WERI-Rb-1 (cell line): ENCODE results near the gene DPYSL4.

Source experiments
- DNase-seq: peaks from one replicate; pipeline ENCODE4 v3.0.0-alpha.2; 2020
- H3K27ac ChIP-seq: fragments of 250-450 bp; sonication (Bioruptor Pico); 2 replicates; pipeline ENCODE4 v1.5.1; 2020; ENCODE audit warnings: mild to moderate bottlenecking, moderate library complexity
- H3K27me3 ChIP-seq: fragments of 250-450 bp; sonication (Bioruptor Pico); 2 replicates; pipeline ENCODE4 v1.5.1; 2021; ENCODE audit warnings: mild to moderate bottlenecking, low read depth, moderate library complexity; ENCODE audit not compliant: insufficient read depth, severe bottlenecking
- H3K36me3 ChIP-seq: fragments of 250-450 bp; sonication (Bioruptor Pico); 2 replicates; pipeline ENCODE4 v1.5.1; 2020; ENCODE audit warnings: mild to moderate bottlenecking, moderate library complexity
- H3K4me3 ChIP-seq: 2 replicates; pipeline ENCODE4 v1.5.1; 2011; ENCODE audit warnings: low read depth, mild to moderate bottlenecking, control low read depth, low read length
- H3K9me3 ChIP-seq: fragments of 250-450 bp; sonication (Bioruptor Pico); 2 replicates; pipeline ENCODE4 v1.5.1; 2021; ENCODE audit warnings: mild to moderate bottlenecking, moderate library complexity; ENCODE audit not compliant: severe bottlenecking
- TF ChIP-seq, protein P1 (sequence below): IDR thresholded peaks from 2 replicates; pipeline ENCODE4 v1.5.1; 2011; ENCODE audit warnings: low read depth, mild to moderate bottlenecking, control low read depth, inconsistent platforms, low read length

The DPYSL4 gene

DNA sequence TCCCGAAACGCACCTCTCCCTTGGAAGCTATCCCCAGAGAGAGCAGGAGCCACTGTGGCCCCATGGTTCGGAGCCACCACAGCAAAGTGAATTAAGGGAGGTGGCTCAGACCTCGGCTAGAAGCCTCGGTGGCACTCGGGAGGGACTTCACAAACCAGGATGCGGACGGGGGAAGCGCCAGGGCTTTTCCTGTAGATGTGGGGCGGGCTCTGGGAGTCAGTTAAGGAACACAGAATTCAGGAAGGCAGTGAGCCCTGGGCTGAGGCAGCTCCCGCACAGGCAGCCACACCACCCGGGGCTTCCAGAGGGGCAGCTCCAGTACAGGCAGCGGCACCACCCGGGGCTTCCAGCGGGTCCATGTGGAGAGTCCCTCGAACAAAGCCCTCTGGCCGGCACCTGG is 42.7 kb upstream of the DPYSL4 start:
- Histone ChIP-seq H3K27me3 (no peaks in the 10 kb centered on the region), H3K27ac (no peak overlapping the region), H3K9me3 (no peaks in the 10 kb centered on the region), H3K4me3 (no peak overlapping the region), H3K36me3 (no peaks in the 10 kb centered on the region)
- DNase-seq = no peak
- TF ChIP-seq, protein P1, sequence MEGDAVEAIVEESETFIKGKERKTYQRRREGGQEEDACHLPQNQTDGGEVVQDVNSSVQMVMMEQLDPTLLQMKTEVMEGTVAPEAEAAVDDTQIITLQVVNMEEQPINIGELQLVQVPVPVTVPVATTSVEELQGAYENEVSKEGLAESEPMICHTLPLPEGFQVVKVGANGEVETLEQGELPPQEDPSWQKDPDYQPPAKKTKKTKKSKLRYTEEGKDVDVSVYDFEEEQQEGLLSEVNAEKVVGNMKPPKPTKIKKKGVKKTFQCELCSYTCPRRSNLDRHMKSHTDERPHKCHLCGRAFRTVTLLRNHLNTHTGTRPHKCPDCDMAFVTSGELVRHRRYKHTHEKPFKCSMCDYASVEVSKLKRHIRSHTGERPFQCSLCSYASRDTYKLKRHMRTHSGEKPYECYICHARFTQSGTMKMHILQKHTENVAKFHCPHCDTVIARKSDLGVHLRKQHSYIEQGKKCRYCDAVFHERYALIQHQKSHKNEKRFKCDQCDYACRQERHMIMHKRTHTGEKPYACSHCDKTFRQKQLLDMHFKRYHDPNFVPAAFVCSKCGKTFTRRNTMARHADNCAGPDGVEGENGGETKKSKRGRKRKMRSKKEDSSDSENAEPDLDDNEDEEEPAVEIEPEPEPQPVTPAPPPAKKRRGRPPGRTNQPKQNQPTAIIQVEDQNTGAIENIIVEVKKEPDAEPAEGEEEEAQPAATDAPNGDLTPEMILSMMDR = no peak

DNA sequence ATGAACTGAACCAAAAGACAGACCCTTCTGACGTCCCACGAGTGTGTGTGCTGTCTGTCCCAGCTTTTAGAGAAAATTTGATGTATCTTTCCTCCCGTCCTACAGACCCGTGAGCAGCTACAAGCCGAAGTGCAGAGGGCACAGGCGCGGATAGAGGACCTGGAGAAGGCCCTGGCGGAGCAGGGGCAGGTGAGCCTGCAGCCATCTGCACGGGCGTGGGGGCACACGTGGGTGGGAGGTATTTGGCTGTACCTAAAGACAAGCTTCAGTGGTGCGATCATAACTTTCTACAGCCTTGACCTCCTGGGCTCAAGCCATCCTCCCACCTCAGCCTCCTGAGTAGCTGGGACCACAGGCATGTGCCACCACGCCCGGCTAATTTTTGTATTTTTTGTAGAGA is 41.7 kb upstream of the DPYSL4 start:
- DNase-seq = no peak
- Histone ChIP-seq H3K27ac (no peak overlapping the region), H3K36me3 (no peaks in the 10 kb centered on the region), H3K4me3 (no peak overlapping the region), H3K9me3 (no peaks in the 10 kb centered on the region), H3K27me3 (no peaks in the 10 kb centered on the region)
- TF ChIP-seq, protein P1 = no peak

DNA sequence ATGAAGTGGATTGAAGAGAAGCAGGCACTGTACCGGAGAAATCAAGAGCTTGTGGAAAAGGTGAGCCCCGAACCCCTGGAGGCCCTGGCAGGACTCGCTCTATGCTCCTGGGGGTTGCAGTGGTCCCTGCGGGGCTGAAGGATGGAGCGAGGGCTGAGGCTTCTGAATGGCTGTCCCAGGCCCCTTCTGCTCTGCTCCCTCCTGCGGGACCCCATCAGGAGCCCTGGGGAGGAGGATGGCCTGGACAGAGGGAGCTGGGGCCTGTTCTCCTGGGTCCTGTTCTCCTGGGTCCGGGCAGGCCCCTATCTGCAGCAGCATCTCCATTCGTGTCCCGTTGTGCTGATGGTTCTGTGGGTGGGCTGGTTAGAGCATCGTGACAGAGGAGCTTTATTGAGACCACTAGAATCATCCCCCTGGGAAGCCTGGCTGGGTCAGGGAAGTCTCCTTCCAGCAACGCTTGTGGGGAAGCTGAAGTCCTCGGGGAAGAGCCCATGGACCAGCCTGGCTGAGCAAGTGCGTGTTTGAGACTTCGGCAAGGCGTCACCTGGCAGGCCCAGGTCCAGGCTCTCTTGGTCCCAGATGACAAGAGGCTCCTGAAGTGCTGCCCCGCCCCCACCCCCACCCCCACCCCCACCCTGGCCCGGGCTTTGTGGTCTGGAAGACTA is 41.1 kb upstream of the DPYSL4 start:
- DNase-seq = no peak
- TF ChIP-seq, protein P1 = no peak
- Histone ChIP-seq H3K4me3 (no peak overlapping the region), H3K36me3 (no peaks in the 10 kb centered on the region), H3K27me3 (no peaks in the 10 kb centered on the region), H3K9me3 (no peaks in the 10 kb centered on the region), H3K27ac (no peak overlapping the region)

DNA sequence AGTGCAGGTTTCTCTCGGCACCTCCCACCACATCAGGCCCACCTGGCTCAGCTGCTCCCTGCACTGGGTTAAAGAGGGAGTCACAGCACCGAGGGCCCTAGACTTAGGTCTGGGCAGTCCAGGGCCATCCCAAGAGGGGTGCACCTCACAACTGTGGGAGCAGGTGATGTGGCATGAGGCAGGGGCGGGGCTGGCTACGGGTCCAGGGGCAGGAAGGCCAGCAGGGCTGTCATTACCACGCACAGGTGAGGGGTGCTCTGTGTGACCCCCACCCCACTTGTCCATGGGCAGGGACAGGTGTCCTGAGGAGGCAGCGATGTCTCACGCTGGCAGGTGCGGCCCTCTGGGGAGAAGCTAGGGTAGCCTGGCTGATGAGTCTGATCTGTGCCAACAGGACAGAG is 40.5 kb upstream of the DPYSL4 start:
- H3K4me3 ChIP-seq = no peak overlapping the region
- no peaks in the 10 kb centered on the region for H3K27me3 ChIP-seq
- no peaks in the 10 kb centered on the region for H3K9me3 ChIP-seq
- no peak overlapping the region for H3K27ac ChIP-seq
- no peak for DNase-seq
- H3K36me3 ChIP-seq = no peaks in the 10 kb centered on the region
- TF ChIP-seq, protein P1 = peak; percentile 41

DNA sequence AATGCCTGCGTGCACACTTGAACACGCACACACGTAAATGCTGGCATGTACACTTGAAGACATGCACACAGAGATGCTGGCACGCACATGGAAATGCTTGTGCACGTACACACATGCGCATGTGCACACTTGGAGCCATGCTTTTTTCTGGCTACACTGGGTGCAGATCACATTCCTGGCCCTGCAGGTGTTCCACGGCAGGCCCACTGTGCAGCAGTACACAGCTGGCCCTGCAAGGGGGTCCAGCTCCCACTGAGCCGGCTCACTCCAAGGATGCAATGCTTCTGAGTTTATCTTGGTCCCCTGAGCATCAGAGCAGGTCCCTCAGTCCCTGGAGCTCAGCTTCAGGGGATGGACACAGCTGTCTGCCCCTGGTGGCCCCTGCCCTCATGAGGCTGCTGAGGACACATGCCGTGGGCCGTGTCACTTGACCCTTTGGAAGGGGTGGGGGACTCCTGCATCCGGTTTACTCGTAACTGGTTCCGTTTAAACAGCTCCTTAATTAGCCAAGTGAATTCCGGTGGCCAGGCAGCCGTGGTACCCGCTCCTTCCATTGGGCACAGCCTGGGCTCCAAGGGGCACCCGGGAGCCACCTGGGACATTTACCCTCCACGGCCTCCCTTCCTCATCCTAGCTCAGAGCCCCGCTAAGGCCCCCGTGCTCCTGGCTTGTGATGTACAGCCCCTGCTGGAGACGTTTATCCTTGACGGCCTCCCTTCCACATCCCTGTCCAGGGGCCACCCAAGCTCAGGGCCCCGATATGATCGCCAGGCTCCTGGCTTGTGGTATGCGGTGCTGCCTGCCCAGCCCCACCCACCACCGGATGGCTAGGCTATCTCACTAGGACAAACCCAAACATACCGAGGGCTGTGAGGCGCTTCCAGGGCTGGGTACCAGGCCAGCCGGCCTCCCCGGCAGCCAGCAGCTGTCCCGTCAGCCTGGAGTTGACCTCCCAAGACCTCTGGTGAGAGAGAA is 39.5 kb upstream of the DPYSL4 start:
- no peak overlapping the region for H3K27ac ChIP-seq
- H3K36me3 ChIP-seq = no peaks in the 10 kb centered on the region
- H3K4me3 ChIP-seq = no peak overlapping the region
- no peaks in the 10 kb centered on the region for H3K9me3 ChIP-seq
- H3K27me3 ChIP-seq = no peaks in the 10 kb centered on the region
- TF ChIP-seq, protein P1 = no peak
- no peak for DNase-seq
